KBM-7 (cell line): ENCODE results near the gene ARL3.
"Not testable (repeated sequence)": the region's sequence is repeated elsewhere in the genome, so short reads cannot be mapped to it uniquely, and the experiment has no call there.

Source experiments
- DNase-seq: peaks from one replicate; pipeline ENCODE4 v3.0.0-alpha.2; 2015
- in situ Hi-C: fragments of 300-500 bp; cut with MboI; formaldehyde crosslinking; loops from 2 replicates; pipeline ENCODE4 v1.14.3; 2020; ENCODE audit warnings: low sequenced_read_pairs, low pct_unique_long_range_greater_than_20kb, mixed read lengths

The ARL3 gene

DNA sequence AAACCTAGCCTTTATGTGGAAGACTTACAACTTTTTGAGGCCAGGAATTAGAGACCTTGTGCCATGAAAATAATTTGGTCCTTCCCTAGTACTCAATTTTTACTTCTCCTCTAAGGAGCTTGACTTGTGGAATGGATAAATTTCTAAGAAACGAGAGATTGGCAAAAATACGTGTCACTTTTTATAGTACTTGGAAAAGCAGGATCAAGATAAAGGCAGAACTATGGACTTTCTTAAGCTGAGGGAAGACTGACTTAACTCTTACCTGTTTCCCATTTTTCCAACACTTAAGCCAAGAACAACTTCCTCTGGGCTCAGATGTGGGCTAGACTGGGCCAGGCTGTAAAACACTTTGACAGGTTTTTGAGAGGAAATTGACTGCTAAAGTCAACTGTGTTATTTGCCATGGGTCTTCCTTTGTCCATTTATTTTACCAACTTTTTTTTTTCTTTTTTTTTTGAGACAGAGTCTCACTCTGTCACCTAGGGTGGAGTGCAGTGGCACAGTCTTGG lies 27.6 kb upstream of the ARL3 start:
- DNase-seq = no peak
- in situ Hi-C loops = loop anchor here (25.0 kb wide), 1 partner anchor 321 kb away; no protein-coding TSS in a partner anchor

DNA sequence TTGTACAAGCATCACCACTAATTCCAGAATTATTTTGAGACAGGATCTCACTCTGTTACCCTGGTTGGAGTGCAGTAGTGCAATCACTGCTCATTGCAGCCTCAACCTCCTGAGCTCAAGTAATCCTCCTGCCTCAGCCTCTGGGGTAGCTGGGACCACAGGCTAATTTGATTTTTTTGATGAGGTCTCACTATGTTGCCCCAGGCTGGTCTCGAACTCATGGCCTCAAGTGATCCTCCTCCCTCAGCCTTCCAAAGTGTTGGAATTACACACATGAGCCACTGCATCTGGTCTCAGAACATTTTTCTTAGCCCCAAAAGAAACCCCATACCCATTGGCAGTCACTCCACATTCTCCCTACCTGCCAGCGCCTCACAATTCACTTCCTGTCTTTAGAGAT lies 26.0 kb upstream of the ARL3 start:
- in situ Hi-C loops = loop anchor here (25.0 kb wide), 1 partner anchor 322 kb away; no protein-coding TSS in a partner anchor
- no peak for DNase-seq

DNA sequence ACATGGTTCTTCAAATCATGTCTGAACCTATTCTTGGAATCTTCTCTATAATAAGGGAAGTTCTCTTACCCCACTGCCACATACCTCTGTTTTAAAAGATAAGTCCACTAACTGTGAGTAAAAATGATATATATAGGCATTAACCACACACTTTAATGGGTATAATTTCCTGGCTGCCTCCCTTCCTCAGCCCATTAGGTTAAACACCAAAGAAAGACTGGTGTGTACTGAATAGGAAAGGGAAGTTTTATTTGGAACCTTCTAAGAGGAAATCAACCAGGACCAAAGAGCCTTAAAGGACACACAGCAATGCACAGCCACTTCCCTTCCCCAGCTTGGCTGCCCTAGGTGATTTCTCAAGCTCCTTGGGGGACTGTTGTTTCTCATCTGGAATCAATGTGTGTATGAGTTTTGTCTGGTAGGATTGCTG lies 24.5 kb upstream of the ARL3 start:
- in situ Hi-C loops = loop anchor here (25.0 kb wide), 1 partner anchor 324 kb away; no protein-coding TSS in a partner anchor

DNA sequence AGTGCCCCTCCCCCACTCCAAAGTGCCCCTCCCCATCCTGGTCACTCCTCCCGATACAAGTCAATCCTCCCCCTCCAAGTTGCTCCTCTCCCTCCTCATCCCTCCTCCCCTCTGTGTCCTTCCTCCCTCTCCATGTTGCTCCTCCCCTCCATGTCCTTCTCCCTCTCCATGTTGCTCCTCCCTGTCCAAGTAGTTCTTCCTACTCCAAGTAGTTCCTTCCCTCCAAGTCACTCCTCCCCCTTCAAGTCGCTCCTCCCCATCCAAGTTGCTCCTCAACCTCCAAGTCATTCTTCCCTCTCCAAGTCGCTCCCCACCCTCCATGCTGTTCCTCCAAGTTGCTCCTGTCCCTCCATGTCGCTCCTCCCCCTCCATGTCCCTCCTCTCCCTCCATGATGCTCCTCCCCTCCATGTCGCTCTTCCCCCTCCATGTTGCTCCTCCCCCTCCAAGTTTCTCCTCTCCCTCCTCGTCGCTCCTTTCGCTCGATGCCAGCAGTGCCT lies 20.9 kb upstream of the ARL3 start:
- in situ Hi-C loops = loop anchor here (25.0 kb wide), 1 partner anchor 327 kb away; no protein-coding TSS in a partner anchor
- no peak for DNase-seq

More for the DNA sequence above, 24.5 kb upstream of the ARL3 start:
- DNase-seq = peak; percentile 98

DNA sequence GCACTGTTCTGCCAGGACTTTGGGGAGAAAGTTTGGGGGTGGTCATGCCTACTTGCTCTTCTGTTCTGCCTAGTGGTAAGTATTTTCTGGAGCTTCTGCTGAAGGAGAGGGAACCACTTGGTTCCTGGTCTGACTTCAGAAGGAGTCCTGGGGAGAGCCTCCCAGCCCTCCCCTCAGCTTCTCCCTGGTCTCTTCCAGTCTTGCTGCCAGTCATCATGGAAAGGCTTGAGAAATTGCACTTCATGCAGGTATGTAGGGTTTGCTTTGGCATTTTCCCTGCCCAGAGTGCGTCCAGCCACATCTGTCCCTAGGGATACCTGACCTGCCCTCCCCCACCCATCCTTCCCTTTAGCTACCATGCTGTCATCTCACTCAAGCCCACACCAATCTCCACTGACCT lies 18.5 kb upstream of the ARL3 start:
- DNase-seq = no peak
- in situ Hi-C loops = loop anchor here (25.0 kb wide), 1 partner anchor 330 kb away; no protein-coding TSS in a partner anchor

DNA sequence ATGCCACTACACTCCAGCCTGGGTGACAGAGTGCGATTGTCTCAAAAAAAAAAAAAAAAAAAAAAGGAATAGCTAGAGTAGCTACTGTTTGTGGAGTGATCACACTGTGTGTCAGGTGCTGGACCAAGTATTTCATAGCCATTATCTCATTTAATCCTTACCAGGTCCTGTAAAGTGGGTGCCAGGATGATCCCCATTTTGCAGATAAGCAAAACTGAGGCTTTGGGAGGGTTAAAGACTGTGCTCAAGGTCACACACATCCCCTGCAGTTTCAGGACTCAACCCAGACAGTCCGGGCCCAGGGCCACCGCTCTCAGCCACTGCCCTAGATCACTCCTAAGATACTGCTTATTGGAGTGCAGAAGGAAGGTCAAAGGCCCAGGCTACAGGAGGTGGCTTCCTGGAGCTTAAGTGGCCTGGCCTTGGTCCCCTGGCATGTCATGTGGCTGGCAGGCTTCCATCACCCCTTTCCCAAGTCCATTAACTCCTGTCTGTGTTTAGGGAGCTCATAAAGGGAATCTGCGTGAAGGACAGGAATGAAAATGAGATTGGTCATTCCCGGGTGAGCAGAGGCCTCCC lies 17.1 kb upstream of the ARL3 start:
- in situ Hi-C loops = loop anchor here (25.0 kb wide), 1 partner anchor 331 kb away; no protein-coding TSS in a partner anchor
- no peak for DNase-seq

DNA sequence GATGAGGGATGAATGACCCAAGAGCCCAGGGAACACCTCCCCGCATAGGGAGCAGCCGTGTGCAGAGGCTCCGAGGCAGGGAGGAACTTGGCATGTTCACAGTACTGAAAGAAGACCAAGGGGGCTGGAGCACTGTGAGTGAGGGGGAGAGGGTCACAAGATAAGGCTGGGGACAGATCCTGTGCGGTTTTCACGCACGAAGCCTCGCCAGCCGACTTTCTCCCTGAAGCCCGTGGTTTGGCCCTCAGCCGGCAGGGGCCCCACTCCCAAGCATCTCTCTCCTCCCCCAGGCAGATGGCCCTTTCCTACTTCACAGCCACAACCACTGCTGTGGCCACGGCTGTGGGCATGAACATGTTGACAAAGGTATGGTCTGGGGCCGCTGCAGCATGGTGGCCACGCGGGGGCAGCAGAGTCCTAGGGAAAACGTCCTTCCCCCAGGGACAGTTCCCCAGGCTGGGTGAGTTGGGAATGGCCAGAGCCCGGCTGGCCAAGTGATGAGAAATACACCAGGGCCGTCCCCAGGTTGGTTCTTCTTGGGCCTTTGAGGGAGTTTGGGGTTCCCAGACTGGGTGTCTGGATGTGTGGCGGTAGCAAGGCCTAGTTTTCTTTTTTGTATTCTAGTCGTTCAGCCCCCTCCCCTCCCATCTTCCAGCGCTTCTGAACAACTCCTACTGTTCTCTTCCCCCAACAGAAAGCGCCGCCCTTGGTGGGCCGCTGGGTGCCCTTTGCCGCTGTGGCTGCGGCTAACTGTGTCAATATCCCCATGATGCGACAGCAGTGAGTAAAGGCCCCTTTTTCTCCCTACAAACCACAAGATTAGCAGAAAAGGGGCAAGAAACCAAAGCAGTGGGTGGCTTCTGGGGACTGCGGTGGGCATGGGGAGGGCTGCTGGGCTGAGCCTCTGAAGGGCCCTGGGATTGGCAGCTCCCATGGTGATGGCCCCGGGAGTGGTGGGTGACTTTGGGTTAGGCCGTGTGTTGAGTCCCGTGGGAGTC lies 15.1 kb upstream of the ARL3 start:
- DNase-seq = peak; percentile 98
- in situ Hi-C loops = loop anchor here (25.0 kb wide), 1 partner anchor 333 kb away; no protein-coding TSS in a partner anchor

DNA sequence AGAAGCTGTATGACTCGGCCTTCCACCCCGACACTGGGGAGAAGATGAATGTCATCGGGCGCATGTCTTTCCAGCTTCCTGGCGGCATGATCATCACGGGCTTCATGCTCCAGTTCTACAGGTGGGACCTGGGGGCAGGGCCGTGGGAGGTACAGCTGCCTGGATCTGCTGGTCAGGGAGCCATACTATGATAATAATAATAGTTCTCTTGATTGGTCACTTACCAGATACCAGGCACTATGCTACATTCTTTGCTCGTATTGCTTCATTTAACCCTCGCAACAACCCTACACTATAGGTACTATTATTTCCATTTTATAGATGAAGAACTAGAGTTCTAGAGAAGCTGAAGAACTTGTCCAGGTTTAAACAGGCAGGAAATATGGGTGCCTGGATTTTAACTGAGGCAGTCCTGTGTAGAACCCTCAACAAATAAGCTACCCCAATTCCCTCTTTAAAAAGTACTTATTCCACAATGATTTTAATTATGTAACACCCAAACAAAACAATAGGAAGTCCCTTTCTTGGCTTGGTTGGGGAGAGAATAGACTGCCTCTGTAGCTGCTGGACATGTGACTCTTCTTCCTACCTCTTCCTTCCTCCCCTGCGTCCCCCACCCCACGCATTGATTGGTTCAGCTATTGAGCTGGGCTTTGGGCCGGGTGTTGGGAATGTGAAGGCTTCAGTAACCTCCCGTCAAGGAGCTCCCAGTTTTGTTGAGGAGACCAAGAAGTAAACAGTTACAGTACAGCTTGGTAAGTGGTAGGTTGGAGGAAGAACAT lies 13.0 kb upstream of the ARL3 start:
- DNase-seq = no peak
- in situ Hi-C loops = loop anchor here (25.0 kb wide), 1 partner anchor 335 kb away; no protein-coding TSS in a partner anchor

DNA sequence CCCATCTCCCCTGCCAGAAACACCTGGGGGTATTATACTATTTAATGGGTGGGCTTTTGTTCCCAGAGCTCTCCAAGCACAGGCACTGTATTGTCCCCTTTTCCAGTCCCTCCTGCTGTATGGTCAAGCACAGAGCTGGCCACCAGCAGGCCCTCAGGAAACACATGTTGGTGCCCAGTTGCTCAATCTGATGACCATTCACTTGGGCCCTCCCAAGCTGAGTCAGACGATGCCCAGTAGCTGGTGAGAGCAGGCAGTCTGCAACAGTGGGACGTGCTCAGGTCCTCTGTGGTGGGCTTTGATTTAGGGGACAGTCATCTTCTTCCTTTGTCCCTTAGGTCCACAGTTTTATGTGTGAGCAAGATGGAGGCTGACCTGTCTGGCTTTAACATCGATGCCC lies 12.1 kb upstream of the ARL3 start:
- DNase-seq = no peak
- in situ Hi-C loops = loop anchor here (25.0 kb wide), 1 partner anchor 336 kb away; no protein-coding TSS in a partner anchor

DNA sequence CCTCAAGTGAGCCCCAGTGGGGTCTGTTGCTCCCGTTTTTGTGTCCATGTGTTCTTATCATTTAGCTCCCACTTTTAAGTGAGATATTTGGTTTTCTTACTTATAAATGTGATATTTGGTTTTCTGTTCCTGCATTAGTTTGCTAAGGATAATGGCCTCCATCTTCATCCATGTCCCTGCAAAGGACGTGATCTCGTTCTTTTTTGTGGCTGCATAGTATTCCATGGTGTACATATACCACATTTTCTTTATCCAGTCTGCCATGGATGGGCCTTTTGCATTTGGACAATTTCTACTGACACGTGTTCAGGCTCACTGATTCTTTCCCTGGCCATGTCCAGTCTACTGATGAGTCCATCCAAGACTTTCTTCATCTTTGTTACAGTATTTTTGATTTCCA lies 9.8 kb upstream of the ARL3 start:
- in situ Hi-C loops = no loop called here
- DNase-seq = no peak

DNA sequence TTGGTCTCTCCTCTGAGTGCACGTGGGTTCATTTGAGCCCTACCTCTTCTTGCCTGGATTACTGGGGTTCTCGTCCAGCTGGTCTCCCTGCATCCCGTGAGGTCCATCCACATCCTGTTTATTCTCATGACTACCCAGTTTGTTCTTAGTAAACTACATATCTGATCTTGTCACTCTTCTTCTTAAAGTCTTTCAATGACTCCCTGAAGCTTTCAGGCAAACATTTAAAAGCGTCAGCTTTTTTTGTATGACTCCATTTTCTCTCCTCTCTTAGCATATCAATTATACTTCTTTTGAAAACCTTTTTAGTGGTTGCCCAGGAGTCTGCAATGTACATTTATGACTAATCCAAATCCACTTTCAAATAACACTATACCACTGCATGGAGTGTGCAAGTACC lies 7.8 kb upstream of the ARL3 start:
- DNase-seq = no peak
- in situ Hi-C loops = no loop called here

DNA sequence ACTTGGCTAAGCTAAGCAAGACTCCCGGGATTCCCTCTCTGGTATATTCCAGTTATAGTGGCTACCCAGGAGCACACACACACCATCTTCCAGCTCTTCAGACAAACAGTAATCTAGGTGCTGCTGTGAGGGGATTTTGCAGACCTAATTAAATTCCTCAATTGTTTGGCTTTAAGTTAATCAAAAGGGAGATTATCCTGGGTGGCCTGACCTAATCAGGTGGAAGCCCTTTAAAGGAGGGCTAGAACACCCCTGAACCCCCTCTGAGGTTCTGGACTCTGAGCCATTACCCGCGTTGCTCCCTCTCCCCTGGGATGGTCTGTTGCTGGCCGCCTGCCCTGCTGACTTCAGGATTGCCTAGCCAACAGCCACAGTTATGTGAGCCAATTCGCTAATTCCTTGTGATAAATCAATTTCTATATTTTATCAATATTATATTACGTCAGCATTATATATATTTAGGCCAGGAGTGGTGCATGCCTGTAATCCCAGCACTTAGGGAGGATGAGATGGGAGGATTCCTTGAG lies 6.6 kb upstream of the ARL3 start:
- no peak for DNase-seq
- in situ Hi-C loops = no loop called here

DNA sequence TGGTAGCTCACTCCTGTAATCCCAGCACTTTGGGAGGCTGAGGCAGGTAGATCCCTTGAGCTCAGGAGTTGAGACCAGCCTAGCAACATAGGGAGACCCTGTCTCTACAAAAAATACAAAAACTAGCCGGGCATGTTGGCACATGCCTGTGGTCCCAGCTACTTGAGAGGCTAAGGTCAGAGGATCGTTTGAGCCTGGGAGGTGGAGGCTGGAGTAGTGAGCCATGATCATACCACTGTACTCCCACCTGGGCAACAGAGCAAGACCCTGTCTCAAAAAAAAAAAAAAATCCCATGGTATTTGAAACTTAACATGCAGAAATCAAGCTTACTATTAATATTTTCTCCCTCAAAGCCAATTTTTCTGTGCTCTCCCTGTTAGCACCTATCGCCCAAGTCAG lies 6.1 kb upstream of the ARL3 start:
- in situ Hi-C loops = no loop called here
- no peak for DNase-seq

DNA sequence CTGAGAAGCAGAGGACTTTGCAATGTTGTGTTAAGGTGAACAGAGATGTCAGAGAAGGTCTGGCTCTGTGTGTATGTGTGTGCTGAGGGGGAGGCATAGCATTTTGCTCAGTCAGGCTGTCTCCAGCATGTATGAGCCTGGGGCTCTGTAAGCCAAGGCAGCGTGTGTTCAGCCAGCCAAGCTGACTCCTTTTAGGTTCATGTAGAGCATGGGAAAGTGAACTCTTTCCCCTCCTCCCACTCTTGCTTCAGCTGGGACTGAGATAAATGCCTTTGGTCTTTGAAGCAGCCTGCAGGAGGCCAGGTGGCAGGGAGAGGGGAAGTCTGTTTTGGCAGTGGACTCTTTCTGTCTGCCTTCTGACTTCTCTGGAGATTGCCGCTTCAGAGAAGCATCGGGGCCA lies 4.0 kb upstream of the ARL3 start:
- in situ Hi-C loops = no loop called here
- DNase-seq = peak; percentile 74

DNA sequence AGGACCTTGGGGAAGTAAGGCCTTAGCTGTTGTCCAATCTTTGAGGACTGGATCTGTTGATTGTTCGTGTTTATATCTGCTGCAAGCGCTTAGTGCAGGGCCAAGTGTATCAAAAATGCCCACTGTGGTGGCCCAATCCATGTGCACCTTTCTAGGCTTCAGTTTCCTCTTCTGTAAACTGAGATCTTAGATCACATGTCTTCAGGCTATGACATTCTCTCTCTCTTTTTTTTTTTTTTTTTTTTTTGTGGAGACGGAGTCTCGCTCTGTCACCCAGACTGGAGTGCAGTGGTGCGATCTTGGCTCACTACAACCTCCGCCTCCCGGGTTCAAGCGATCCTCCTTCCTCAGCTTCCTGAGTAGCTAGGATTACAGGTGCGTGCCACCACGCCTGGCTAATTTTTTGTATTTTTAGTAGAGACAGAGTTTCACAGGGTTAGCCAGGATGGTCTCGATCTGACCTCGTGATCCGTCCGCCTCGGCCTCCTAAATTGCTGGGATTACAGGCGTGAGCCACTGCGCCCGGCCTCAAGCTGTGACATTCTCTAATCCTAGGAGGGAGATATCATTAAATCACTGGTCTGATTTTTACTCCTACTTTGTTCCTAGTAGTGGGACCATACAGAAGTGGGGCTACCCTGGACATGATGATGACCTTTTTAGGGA lies 2.8 kb upstream of the ARL3 start:
- in situ Hi-C loops, DNase-seq: not testable (repeated sequence)

DNA sequence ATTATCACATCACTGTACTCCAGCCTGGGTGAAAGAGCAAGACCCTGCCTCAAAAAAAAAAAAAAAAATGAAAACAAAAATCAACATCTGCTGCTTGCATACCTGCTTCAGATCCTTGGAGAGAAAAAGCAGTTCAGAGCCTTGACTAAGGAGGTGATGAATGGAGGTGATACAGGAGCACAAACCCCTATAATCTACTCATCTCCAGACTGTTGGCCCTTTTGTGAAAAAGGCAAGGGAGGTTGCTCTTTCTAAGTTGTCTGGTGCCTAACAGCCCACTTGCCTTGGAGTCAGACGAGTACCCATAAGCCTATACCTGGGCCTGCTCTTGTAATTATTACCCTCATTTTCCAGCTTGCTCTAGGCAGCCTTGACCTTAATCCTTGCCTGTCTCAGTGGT lies 1.7 kb upstream of the ARL3 start:
- in situ Hi-C loops = no loop called here
- no peak for DNase-seq

DNA sequence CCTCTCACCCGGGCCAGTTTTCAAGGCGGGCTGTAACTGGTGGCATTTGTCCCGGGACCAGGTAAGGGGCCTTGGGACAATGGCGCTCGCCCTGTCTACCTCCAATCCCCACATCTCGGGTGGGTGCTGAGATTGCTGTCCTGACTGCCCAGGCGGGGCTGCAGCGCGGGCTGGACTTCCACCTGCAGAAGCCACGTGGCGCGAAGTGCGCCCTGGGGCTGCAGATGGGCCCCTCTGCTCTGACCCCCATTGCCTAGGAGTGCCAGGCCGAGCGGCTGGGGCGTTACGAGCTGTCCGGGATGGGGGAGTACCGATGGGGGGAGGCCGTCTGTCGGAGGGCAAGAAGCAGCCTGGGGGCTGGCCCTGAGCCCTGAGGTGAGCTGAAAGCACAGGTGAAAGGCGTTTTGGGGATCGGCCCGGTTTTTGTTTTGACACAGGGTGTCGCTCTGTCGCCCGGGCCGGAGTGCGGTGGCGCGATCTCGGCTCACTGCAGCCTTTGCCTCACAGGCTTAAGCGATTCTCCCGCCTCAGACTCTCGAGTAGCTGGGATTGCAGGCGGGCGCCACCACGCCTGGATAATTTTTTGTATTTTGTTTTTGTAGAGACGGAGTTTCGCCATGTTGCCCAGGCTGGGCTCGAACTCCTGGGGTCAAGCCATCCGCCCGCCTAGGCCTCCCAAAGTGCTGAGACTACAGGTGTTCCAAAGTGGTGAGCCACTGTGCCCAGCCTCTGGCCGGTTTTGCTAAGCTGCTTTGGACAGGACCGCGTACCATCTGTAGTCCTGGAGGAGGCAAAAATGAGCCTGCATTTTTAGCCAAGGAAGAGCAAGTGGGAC lies 641 bp upstream of the ARL3 start, which contains the start of gene SFXN2:
TSS of gene SFXN2 (plus strand) at position 16 of the 835 bp plus-strand sequence. CDS start 12,001 bp downstream, outside the sequence.
- DNase-seq = no peak
- in situ Hi-C loops = no loop called here
